Brain microvascular endothelial cell (primary cell): ENCODE results near the gene RBPJL.

Experiments
- DNase-seq: peaks from one replicate; pipeline ENCODE4 v3.0.0-alpha.2; 2020
- H3K27ac ChIP-seq: fragments of 250-450 bp; sonication (Bioruptor Pico); 2 replicates; pipeline ENCODE4 v1.5.1; 2020; ENCODE audit warnings: mild to moderate bottlenecking, moderate library complexity
- H3K27me3 ChIP-seq: fragments of 250-450 bp; sonication (Bioruptor Pico); replicated peaks from 2 replicates; pipeline ENCODE4 v1.5.1; 2020; ENCODE audit warnings: mild to moderate bottlenecking
- H3K36me3 ChIP-seq: fragments of 250-450 bp; sonication (Bioruptor Pico); replicated peaks from 2 replicates; pipeline ENCODE4 v1.5.1; 2020; ENCODE audit warnings: mild to moderate bottlenecking
- H3K4me3 ChIP-seq: 2 replicates; pipeline ENCODE4 v1.5.1; 2011; ENCODE audit warnings: low read depth, mild to moderate bottlenecking, control low read depth, low read length, moderate library complexity
- in situ Hi-C: cut with HindIII; loops from 2 replicates; pipeline ENCODE4 v1.10.0; 2017; ENCODE audit warnings: low sequenced_read_pairs, low pct_ligation_motif_present
- TF ChIP-seq, protein P1 (sequence below): IDR thresholded peaks from 2 replicates; pipeline ENCODE4 v1.5.1; 2011; ENCODE audit warnings: low read depth, mild to moderate bottlenecking, moderate library complexity, low read length, control low read depth, inconsistent platforms; ENCODE audit errors: missing control alignments

RBPJL gene

GRCh38 chr20:45263556-45264266 lies 42.9 kb upstream of the RBPJL start:
- H3K27me3 ChIP-seq, result no peaks in the 10 kb centered on the region
- DNase-seq, result no peak
- H3K36me3 ChIP-seq, result no peaks in the 10 kb centered on the region
- in situ Hi-C loops, result no loop called here
- TF ChIP-seq, protein P1, sequence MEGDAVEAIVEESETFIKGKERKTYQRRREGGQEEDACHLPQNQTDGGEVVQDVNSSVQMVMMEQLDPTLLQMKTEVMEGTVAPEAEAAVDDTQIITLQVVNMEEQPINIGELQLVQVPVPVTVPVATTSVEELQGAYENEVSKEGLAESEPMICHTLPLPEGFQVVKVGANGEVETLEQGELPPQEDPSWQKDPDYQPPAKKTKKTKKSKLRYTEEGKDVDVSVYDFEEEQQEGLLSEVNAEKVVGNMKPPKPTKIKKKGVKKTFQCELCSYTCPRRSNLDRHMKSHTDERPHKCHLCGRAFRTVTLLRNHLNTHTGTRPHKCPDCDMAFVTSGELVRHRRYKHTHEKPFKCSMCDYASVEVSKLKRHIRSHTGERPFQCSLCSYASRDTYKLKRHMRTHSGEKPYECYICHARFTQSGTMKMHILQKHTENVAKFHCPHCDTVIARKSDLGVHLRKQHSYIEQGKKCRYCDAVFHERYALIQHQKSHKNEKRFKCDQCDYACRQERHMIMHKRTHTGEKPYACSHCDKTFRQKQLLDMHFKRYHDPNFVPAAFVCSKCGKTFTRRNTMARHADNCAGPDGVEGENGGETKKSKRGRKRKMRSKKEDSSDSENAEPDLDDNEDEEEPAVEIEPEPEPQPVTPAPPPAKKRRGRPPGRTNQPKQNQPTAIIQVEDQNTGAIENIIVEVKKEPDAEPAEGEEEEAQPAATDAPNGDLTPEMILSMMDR, result no peak
- no peak overlapping the region for H3K4me3 ChIP-seq
- H3K27ac ChIP-seq, result no peak overlapping the region

GRCh38 chr20:45266977-45267376 lies 39.7 kb upstream of the RBPJL start:
- Histone ChIP-seq H3K27me3 (no peaks in the 10 kb centered on the region), H3K36me3 (no peaks in the 10 kb centered on the region), H3K4me3 (no peak overlapping the region), H3K27ac (no peak overlapping the region)
- TF ChIP-seq, protein P1, result no peak
- no peak for DNase-seq
- in situ Hi-C loops, result no loop called here

- in situ Hi-C loops, result no loop called here
- Histone ChIP-seq H3K36me3 (no peaks in the 10 kb centered on the region), H3K27ac (no peak overlapping the region), H3K27me3 (no peaks in the 10 kb centered on the region), H3K4me3 (no peak overlapping the region)
- DNase-seq, result no peak
- TF ChIP-seq, protein P1, result no peak
Measured at GRCh38 chr20:45268531-45268930, 38.1 kb upstream of the RBPJL start.

DNA sequence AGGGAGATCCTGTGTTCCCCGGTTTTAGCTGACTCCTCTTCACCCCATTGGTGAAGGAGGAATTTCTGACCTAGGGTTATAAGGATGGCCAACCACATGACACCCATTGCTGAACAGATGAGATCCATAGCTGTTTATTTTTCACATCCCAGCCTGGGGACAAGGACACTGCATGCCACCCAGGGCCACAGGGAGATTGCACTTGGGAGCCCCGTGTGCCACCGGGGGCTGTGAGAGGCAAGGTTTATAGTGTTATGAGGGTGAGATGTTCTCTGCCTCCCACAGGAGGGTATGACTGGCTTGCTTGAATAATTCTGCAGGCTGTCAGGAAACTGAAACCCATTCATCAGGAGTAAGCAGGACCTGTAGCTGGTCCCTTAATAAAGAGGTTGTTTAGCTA lies 37.6 kb upstream of the RBPJL start:
- Histone ChIP-seq H3K27ac (no peak overlapping the region), H3K27me3 (no peaks in the 10 kb centered on the region), H3K36me3 (no peaks in the 10 kb centered on the region), H3K4me3 (no peak overlapping the region)
- DNase-seq, result no peak
- TF ChIP-seq, protein P1, result no peak
- in situ Hi-C loops, result no loop called here

- in situ Hi-C loops, result no loop called here
- no peaks in the 10 kb centered on the region for H3K27me3 ChIP-seq
- no peaks in the 10 kb centered on the region for H3K36me3 ChIP-seq
- DNase-seq, result no peak
- TF ChIP-seq, protein P1, result no peak
- no peak overlapping the region for H3K4me3 ChIP-seq
- no peak overlapping the region for H3K27ac ChIP-seq
Measured at GRCh38 chr20:45269754-45270270, 36.8 kb upstream of the RBPJL start.

- no peak for DNase-seq
- H3K27ac ChIP-seq, result no peak overlapping the region
- TF ChIP-seq, protein P1, result no peak
- H3K4me3 ChIP-seq, result no peak overlapping the region
- H3K27me3 ChIP-seq, result no peaks in the 10 kb centered on the region
- no peaks in the 10 kb centered on the region for H3K36me3 ChIP-seq
- in situ Hi-C loops, result no loop called here
Measured at GRCh38 chr20:45275338-45275737, 31.3 kb upstream of the RBPJL start.
